ENCODE measurements around the gene METTL9. TPM values are rescaled to one million over a fixed set of nuclear protein-coding genes. Genes with fewer than 3 reads are reported as not detected.

Gene METTL9
- total and polyA plus RNA-seq, 2 of the 13 experiments (the other 11 are each of a cell fraction or from before 2014, with no cell fraction given): 123 to 204 TPM

DNA sequence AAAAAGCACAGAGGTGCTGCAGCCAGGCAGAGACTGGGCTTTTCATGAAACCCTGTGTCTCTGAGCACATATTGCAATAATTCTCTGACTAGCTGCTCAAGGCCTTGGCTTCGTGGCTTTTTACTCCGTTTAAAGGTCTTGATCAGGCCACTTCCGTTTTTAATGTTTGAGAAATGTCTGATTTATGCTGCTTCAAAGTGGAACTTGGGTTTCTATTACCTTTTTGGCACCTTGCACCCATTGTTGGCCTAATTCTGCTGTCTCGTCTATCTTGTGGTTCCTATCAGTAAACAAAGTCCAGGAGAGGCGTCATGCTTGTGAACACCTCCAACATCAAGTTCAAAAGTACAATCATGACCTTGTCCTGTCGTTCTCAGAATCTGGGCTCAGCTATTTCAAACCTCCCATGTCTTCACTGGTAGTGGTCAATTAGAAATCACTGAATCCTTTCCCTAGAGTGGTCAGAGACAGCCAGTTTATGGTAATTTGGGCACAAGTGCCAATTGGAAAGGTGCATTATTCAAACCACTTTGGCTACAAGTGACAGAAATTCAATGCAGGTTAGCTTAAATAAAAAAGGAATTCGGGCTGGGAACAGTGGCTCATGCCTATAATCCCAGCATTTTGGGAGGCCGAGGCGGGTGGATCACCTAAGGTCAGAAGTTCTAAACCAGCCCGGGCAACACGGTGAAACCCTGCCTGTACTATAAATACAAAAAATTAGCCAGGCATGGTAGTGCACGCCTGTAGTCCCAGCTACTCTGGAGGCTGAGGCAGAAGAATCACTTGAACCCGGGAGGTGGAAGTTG lies 33.3 kb upstream of the METTL9 start (continued):
- TF ChIP-seq, protein P1, sequence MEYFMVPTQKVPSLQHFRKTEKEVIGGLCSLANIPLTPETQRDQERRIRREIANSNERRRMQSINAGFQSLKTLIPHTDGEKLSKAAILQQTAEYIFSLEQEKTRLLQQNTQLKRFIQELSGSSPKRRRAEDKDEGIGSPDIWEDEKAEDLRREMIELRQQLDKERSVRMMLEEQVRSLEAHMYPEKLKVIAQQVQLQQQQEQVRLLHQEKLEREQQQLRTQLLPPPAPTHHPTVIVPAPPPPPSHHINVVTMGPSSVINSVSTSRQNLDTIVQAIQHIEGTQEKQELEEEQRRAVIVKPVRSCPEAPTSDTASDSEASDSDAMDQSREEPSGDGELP (IDR thresholded peaks at IDR 0.05; ENCODE audit: borderline replicate concordance, low read depth): no peak
- peak; percentile 49; the same call in 1 of the 2 replicates for TF ChIP-seq ZMYM4 (CRISPR knock-in tag; IDR thresholded peaks at IDR 0.05)
- no peak for TF ChIP-seq RARG (CRISPR knock-in tag; IDR thresholded peaks at IDR 0.05; ENCODE audit: low read depth)
- no peak for TF ChIP-seq ZFP62 (CRISPR knock-in tag; IDR thresholded peaks at IDR 0.05)
- TF ChIP-seq, protein P2, sequence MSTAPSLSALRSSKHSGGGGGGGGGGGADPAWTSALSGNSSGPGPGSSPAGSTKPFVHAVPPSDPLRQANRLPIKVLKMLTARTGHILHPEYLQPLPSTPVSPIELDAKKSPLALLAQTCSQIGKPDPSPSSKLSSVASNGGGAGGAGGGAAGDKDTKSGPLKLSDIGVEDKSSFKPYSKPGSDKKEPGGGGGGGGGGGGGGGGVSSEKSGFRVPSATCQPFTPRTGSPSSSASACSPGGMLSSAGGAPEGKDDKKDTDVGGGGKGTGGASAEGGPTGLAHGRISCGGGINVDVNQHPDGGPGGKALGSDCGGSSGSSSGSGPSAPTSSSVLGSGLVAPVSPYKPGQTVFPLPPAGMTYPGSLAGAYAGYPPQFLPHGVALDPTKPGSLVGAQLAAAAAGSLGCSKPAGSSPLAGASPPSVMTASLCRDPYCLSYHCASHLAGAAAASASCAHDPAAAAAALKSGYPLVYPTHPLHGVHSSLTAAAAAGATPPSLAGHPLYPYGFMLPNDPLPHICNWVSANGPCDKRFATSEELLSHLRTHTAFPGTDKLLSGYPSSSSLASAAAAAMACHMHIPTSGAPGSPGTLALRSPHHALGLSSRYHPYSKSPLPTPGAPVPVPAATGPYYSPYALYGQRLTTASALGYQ (CRISPR knock-in tag; IDR thresholded peaks at IDR 0.05): peak; percentile 88
- TF ChIP-seq, protein P3, sequence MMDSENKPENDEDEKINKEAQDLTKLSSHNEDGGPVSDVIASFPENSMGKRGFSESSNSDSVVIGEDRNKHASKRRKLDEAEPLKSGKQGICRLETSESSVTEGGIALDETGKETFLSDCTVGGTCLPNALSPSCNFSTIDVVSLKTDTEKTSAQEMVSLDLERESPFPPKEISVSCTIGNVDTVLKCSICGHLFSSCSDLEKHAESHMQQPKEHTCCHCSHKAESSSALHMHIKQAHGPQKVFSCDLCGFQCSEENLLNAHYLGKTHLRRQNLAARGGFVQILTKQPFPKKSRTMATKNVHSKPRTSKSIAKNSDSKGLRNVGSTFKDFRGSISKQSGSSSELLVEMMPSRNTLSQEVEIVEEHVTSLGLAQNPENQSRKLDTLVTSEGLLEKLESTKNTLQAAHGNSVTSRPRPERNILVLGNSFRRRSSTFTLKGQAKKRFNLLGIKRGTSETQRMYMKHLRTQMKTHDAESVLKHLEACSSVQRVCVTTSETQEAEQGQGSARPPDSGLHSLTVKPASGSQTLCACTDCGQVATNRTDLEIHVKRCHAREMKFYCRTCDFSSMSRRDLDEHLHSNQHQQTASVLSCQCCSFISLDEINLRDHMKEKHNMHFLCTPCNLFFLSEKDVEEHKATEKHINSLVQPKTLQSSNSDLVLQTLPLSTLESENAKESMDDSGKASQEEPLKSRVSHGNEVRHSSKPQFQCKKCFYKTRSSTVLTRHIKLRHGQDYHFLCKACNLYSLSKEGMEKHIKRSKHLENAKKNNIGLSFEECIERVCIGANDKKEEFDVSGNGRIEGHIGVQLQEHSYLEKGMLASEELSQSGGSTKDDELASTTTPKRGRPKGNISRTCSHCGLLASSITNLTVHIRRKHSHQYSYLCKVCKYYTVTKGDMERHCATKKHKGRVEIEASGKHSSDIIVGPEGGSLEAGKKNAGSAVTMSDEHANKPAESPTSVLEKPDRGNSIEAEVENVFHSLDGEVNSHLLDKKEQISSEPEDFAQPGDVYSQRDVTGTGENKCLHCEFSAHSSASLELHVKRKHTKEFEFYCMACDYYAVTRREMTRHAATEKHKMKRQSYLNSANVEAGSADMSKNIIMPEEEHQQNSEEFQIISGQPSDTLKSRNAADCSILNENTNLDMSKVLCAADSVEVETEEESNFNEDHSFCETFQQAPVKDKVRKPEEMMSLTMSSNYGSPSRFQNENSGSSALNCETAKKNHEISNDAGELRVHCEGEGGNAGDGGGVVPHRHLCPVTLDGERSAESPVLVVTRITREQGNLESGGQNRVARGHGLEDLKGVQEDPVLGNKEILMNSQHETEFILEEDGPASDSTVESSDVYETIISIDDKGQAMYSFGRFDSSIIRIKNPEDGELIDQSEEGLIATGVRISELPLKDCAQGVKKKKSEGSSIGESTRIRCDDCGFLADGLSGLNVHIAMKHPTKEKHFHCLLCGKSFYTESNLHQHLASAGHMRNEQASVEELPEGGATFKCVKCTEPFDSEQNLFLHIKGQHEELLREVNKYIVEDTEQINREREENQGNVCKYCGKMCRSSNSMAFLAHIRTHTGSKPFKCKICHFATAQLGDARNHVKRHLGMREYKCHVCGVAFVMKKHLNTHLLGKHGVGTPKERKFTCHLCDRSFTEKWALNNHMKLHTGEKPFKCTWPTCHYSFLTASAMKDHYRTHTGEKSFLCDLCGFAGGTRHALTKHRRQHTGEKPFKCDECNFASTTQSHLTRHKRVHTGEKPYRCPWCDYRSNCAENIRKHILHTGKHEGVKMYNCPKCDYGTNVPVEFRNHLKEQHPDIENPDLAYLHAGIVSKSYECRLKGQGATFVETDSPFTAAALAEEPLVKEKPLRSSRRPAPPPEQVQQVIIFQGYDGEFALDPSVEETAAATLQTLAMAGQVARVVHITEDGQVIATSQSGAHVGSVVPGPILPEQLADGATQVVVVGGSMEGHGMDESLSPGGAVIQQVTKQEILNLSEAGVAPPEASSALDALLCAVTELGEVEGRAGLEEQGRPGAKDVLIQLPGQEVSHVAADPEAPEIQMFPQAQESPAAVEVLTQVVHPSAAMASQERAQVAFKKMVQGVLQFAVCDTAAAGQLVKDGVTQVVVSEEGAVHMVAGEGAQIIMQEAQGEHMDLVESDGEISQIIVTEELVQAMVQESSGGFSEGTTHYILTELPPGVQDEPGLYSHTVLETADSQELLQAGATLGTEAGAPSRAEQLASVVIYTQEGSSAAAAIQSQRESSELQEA (CRISPR knock-in tag; IDR thresholded peaks at IDR 0.05; ENCODE audit: not compliant biosample characterization): no peak
- no peak for TF ChIP-seq ZNF343 (CRISPR knock-in tag; IDR thresholded peaks at IDR 0.05)
- no peak for TF ChIP-seq NR2C2 (CRISPR knock-in tag; IDR thresholded peaks at IDR 0.05; ENCODE audit: borderline replicate concordance)
- peak; percentile 100 for TF ChIP-seq TBL1XR1 (IDR thresholded peaks at IDR 0.05; ENCODE audit: borderline replicate concordance, low read length, partially characterized antibody)
- TF ChIP-seq U2AF2 (IDR thresholded peaks at IDR 0.05; ENCODE audit: low read depth, low read length): no peak
- peak; percentile 83 for TF ChIP-seq ETV5 (CRISPR knock-in tag; IDR thresholded peaks at IDR 0.05; ENCODE audit: borderline replicate concordance)
- TF ChIP-seq STAG1 (CRISPR knock-in tag; IDR thresholded peaks at IDR 0.05): no peak
- TF ChIP-seq, protein P4, sequence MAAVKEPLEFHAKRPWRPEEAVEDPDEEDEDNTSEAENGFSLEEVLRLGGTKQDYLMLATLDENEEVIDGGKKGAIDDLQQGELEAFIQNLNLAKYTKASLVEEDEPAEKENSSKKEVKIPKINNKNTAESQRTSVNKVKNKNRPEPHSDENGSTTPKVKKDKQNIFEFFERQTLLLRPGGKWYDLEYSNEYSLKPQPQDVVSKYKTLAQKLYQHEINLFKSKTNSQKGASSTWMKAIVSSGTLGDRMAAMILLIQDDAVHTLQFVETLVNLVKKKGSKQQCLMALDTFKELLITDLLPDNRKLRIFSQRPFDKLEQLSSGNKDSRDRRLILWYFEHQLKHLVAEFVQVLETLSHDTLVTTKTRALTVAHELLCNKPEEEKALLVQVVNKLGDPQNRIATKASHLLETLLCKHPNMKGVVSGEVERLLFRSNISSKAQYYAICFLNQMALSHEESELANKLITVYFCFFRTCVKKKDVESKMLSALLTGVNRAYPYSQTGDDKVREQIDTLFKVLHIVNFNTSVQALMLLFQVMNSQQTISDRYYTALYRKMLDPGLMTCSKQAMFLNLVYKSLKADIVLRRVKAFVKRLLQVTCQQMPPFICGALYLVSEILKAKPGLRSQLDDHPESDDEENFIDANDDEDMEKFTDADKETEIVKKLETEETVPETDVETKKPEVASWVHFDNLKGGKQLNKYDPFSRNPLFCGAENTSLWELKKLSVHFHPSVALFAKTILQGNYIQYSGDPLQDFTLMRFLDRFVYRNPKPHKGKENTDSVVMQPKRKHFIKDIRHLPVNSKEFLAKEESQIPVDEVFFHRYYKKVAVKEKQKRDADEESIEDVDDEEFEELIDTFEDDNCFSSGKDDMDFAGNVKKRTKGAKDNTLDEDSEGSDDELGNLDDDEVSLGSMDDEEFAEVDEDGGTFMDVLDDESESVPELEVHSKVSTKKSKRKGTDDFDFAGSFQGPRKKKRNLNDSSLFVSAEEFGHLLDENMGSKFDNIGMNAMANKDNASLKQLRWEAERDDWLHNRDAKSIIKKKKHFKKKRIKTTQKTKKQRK (IDR thresholded peaks at IDR 0.05; ENCODE audit: low read length): no peak

All from HepG2 (cell line).